GM12878 (cell line): ENCODE data around the gene PPARA. TPM values are rescaled to one million over a fixed set of nuclear protein-coding genes. Genes with fewer than 3 reads are reported as not detected.

Source experiments
- ATAC-seq: fragments of 200-7000 bp; cut with Tn5 transposase; 3 replicates; pipeline ENCODE4 v1.9.1; 2020; ENCODE audit warnings: mild to moderate bottlenecking, moderate library complexity
- BruUV-seq: library from RNA; stranded (reverse); fragments of 400-500 nt; replicated peaks from 2 replicates; lab custom pipeline; 2021; lab: Mats Ljungman, UMichigan
- CTCF ChIA-PET: fragments of 300-600 bp; sonication (Branson Sonifier 250); formaldehyde crosslinking; extraction: SDS; loops from one replicate; lab custom pipeline; 2021; ENCODE audit warnings: inconsistent platforms; lab: Yijun Ruan, JAX
- POLR2A ChIA-PET: fragments of 350-600 bp; formaldehyde crosslinking; extraction: SDS; loops from one replicate; lab custom pipeline; 2021; ENCODE audit warnings: inconsistent platforms; lab: Charles Lee
- RAD21 ChIA-PET: fragments of 300-600 bp; sonication (Branson Sonifier 250); formaldehyde crosslinking; loops from one replicate; lab custom pipeline; 2023; ENCODE audit warnings: antibody characterized with exemption; ENCODE audit not compliant: unreplicated experiment; lab: Charles Lee
- SMC1A ChIA-PET: fragments of 300-600 bp; sonication (Branson Sonifier 250); formaldehyde crosslinking; loops from one replicate; lab custom pipeline; 2023; ENCODE audit not compliant: unreplicated experiment, uncharacterized antibody; lab: Charles Lee
- DNase-seq: peaks from one replicate; pipeline ENCODE4 v3.0.0-alpha.2; 2011; ENCODE audit warnings: low read depth, low spot score
- FAIRE-seq: peaks from 3 replicates; lab custom pipeline; 2011; peaks lifted over from hg19 to GRCh38; lab: Jason Lieb, UNC
- H2AFZ ChIP-seq: 2 replicates; pipeline ENCODE4 v1.6.0; 2011; ENCODE audit warnings: low read depth, low read length, control low read depth; ENCODE audit not compliant: control insufficient read depth
- H3K27ac ChIP-seq: 2 replicates; pipeline ENCODE4 v1.5.1; 2011; ENCODE audit warnings: control low read depth; ENCODE audit not compliant: control insufficient read depth, insufficient read depth
- H3K27me3 ChIP-seq, 2 experiments: replicated peaks in 1 of 2; 2 replicates each; pipeline versions ENCODE4 v1.6.0 to v1.6.1; 2011; ENCODE audit warnings: low read length in 1 of 2; ENCODE audit not compliant: control insufficient read depth in 2 of 2, insufficient read depth in 2 of 2
- H3K36me3 ChIP-seq, 2 experiments: 2 replicates each; pipeline ENCODE4 v1.5.1; 2011; ENCODE audit warnings: low read length in 1 of 2; ENCODE audit not compliant: control insufficient read depth in 2 of 2, insufficient read depth in 2 of 2
- H3K4me1 ChIP-seq: 2 replicates; pipeline ENCODE4 v1.6.1; 2011; ENCODE audit warnings: mild to moderate bottlenecking, low read length, moderate library complexity, mixed read lengths; ENCODE audit not compliant: control insufficient read depth, insufficient read depth
- H3K4me2 ChIP-seq: 2 replicates; pipeline ENCODE4 v1.6.0; 2011; ENCODE audit warnings: control low read depth; ENCODE audit not compliant: control insufficient read depth, insufficient read depth
- H3K4me3 ChIP-seq: fragments of 200-600 bp; sonication (generic); 2 replicates; pipeline ENCODE4 v1.5.1; 2016
- H3K79me2 ChIP-seq: 2 replicates; pipeline ENCODE4 v1.6.0; 2011; ENCODE audit warnings: low read length; ENCODE audit not compliant: control insufficient read depth, insufficient read depth
- H3K9ac ChIP-seq: 2 replicates; pipeline ENCODE4 v1.8.0; 2011; ENCODE audit warnings: low read length, control low read depth, mixed read lengths; ENCODE audit not compliant: control insufficient read depth, insufficient read depth
- H3K9me3 ChIP-seq: replicated peaks from 3 replicates; pipeline ENCODE4 v1.5.1; 2011; ENCODE audit warnings: mild to moderate bottlenecking, low read length; ENCODE audit not compliant: control insufficient read depth, insufficient read depth
- H4K20me1 ChIP-seq: 2 replicates; pipeline ENCODE4 v1.6.0; 2011; ENCODE audit not compliant: control insufficient read depth, insufficient read depth
- HDAC6 ChIP-seq: fragments of 200-600 bp; sonication (generic); IDR thresholded peaks from one replicate; pipeline ENCODE4 v1.8.0; 2017; ENCODE audit warnings: antibody characterized with exemption; ENCODE audit not compliant: unreplicated experiment
- KLF5 ChIP-seq: fragments of 450-650 bp; IDR thresholded peaks from 2 replicates; pipeline ENCODE4 v1.6.1; 2014; ENCODE audit warnings: mild to moderate bottlenecking; ENCODE audit not compliant: partially characterized antibody
- LARP7 ChIP-seq: fragments of 450-650 bp; IDR thresholded peaks from 2 replicates; pipeline ENCODE4 v1.6.1; 2017; ENCODE audit warnings: mild to moderate bottlenecking
- MYC ChIP-seq: IDR thresholded peaks from 2 replicates; pipeline ENCODE4 v1.6.1; 2011; ENCODE audit warnings: mild to moderate bottlenecking, low read length, moderate library complexity, inconsistent platforms; ENCODE audit not compliant: insufficient read depth, insufficient replicate concordance, insufficient read length, severe bottlenecking
- SMARCA5 ChIP-seq: fragments of 450-650 bp; IDR thresholded peaks from 2 replicates; pipeline ENCODE4 v1.6.1; 2017; ENCODE audit warnings: mild to moderate bottlenecking
- STAT1 ChIP-seq: fragments of 450-650 bp; conservative IDR thresholded peaks from 2 replicates; pipeline ENCODE4 v1.6.1; 2014; ENCODE audit warnings: antibody characterized with exemption, mild to moderate bottlenecking
- TCF12 ChIP-seq: IDR thresholded peaks from 2 replicates; pipeline ENCODE4 v1.6.1; 2011; ENCODE audit warnings: low read depth, mild to moderate bottlenecking, low read length
- ZNF274 ChIP-seq: IDR thresholded peaks from one replicate; pipeline ENCODE4 v1.8.0; 2011; ENCODE audit not compliant: insufficient read length, insufficient read depth
- WGBS: methylation state at CpG from one replicate; pipeline ENCODE4 v1.1.6; 2016; ENCODE audit warnings: low lambda C conversion rate; ENCODE audit not compliant: insufficient replicate concordance, insufficient coverage; ENCODE audit errors: missing lambda C conversion rate; 5-methylcytosine and 5-hydroxymethylcytosine counted together
- in situ Hi-C: fragments of 300-500 bp; cut with MboI; formaldehyde crosslinking; loops from 9 replicates; pipeline ENCODE4 v1.14.3; 2018; ENCODE audit warnings: mixed read lengths
- intact Hi-C: fragments of 100-400 bp; cut with micrococcal nuclease; formaldehyde crosslinking; loops from one replicate; pipeline ENCODE4 v1.14.2; 2022; ENCODE audit not compliant: unreplicated experiment
- polyA plus RNA-seq, 11 experiments: library from polyadenylated mRNA; depleted of rRNA in 4 of 11; unstranded in 6 of 11; stranded (reverse) in 5 of 11; fragments of >200 nt; fragmentation: Nextera tagmentation in 4 of 11; fragmentation: Illumina TruSeq in 1 of 11; extraction: Ambion mirVana in 4 of 11; extraction: Trizol in 1 of 11; gene quantifications; 1 replicate in 1 of 11; 2 replicates in 10 of 11; pipeline versions ENCODE4 v1.2.1 to v1.2.3, GENCODE V29; 2011 to 2016; ENCODE audit warnings: inconsistent platforms in 2 of 11, missing spikeins in 2 of 11, low read depth in 1 of 11
- total RNA-seq, 4 experiments: library from RNA; depleted of rRNA in 3 of 4; stranded (reverse); fragments of >200 nt in 3 of 4; fragmentation: Illumina TruSeq in 1 of 4; extraction: Trizol in 1 of 4; gene quantifications; 2 replicates each; pipeline versions ENCODE4 v1.2.1 to v1.2.3, GENCODE V29; 2013 to 2021
- TF ChIP-seq, protein P1 (sequence below): fragments of 450-650 bp; IDR thresholded peaks from 2 replicates; pipeline ENCODE4 v1.6.1; 2017; ENCODE audit warnings: mild to moderate bottlenecking, moderate library complexity
- TF ChIP-seq, protein P2 (sequence below): IDR thresholded peaks from 2 replicates; pipeline ENCODE4 v1.6.1; 2011; ENCODE audit warnings: low read depth, low read length, improper control_type of control experiment, borderline replicate concordance
- TF ChIP-seq, protein P3 (sequence below): fragments of 450-650 bp; formaldehyde crosslinking; IDR thresholded peaks from 2 replicates; pipeline ENCODE4 v1.4.0; 2020; ENCODE audit warnings: mild to moderate bottlenecking, moderate library complexity

PPARA gene
- total and polyA plus RNA-seq, 10 of the 15 experiments (the other 5 are each of a cell fraction or from before 2014, with no cell fraction given): 0.72 to 10.4 (median 4.6) TPM

DNA sequence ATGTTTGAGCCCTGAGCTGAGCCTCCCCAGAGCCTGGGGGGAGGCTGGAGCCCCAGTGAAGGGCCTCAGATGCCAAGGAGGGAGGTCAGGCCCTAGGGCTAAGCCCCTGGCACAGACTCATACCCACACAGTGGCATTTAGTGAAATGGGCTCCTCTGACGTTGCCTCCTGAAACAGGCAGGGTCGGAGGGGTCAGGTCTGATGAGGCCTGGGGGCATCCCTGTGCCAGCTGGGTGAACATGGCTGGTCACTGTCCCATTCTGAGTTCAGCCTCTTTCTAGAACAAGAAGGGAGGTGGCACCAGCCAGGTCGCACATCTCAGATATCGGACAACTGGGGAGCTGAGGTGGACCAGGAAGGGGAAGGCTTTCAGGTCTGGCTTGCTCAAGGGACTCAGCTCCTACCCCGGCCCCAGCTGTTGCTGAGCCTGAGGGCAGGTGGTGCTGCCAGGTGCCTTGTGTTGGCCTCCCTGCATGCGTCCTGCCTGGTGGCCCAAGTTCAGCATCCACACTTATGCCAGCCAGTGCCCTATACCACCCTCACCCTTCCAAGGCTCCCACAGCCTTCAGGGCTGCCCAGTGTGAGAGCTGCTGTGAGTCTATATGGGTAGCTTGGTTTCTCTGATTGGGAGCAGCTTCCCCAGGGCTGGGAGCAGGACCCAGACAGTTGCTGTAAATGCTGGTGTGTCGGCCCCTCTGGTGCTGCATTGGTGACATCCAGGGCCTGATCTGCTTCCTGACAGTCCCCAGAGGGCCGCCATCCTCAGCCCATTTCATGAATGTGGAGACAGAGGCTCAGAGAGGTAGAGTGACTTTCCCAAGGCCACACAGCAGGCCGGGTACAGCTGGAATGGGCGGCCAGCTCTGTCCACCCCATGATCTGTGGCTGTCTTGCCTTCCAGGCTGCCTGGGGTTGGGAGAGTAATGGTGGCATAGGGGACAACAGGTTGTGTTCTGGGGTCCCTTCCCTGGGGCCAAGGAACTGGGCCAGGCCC is 32.8 kb upstream of the PPARA start:
- Histone ChIP-seq H3K9ac (no peak overlapping the region), H3K36me3 (no peaks in the 10 kb centered on the region), H3K27me3 (no peaks in the 10 kb centered on the region; a peak in 1 of 4 replicates), H3K4me3 (no peak overlapping the region), H3K4me2 (no peak overlapping the region), H3K79me2 (no peaks in the 10 kb centered on the region), H2AFZ (no peak overlapping the region), H3K27ac (no peak overlapping the region), H3K4me1 (no peaks in the 10 kb centered on the region), H3K9me3 (no peaks in the 10 kb centered on the region), H4K20me1 (no peaks in the 10 kb centered on the region; the same call in 1 of the 2 replicates)
- POLR2A ChIA-PET: no interaction called here
- SMC1A ChIA-PET: interaction anchor here (0.8 to 2.2 kb wide), 6 partner anchors 105 to 189 kb away, joined by 3 to 23 read pairs (median 4); no protein-coding TSS in a partner anchor
- CTCF ChIA-PET: interaction anchor here (0.8 to 7.4 kb wide), 15 partner anchors 27 to 470 kb away, joined by 3 to 109 read pairs (median 4); partner anchors contain the start of gene GTSE1
- WGBS: 46% methylated on average over 10 of the region's 10 CpGs
- intact Hi-C loops (no loop called here), in situ Hi-C loops (loop anchor here (5.0 kb wide), 1 partner anchor 105 kb away; no protein-coding TSS in a partner anchor)
- RAD21 ChIA-PET: interaction anchor here (0.6 to 4.3 kb wide), 6 partner anchors 81 to 121 kb away, joined by 3 to 88 read pairs (median 6); no protein-coding TSS in a partner anchor
- DNase-seq: no peak
- BruUV-seq: no TSS peak
- FAIRE-seq: no peak
- ATAC-seq: no peak
- no peak for TF ChIP-seq LARP7
- TF ChIP-seq KLF5: no peak
- no peak for TF ChIP-seq HDAC6
- no peak for TF ChIP-seq STAT1
- no peak for TF ChIP-seq TCF12
- no peak for TF ChIP-seq SMARCA5
- TF ChIP-seq MYC: no peak
- TF ChIP-seq, protein P1, sequence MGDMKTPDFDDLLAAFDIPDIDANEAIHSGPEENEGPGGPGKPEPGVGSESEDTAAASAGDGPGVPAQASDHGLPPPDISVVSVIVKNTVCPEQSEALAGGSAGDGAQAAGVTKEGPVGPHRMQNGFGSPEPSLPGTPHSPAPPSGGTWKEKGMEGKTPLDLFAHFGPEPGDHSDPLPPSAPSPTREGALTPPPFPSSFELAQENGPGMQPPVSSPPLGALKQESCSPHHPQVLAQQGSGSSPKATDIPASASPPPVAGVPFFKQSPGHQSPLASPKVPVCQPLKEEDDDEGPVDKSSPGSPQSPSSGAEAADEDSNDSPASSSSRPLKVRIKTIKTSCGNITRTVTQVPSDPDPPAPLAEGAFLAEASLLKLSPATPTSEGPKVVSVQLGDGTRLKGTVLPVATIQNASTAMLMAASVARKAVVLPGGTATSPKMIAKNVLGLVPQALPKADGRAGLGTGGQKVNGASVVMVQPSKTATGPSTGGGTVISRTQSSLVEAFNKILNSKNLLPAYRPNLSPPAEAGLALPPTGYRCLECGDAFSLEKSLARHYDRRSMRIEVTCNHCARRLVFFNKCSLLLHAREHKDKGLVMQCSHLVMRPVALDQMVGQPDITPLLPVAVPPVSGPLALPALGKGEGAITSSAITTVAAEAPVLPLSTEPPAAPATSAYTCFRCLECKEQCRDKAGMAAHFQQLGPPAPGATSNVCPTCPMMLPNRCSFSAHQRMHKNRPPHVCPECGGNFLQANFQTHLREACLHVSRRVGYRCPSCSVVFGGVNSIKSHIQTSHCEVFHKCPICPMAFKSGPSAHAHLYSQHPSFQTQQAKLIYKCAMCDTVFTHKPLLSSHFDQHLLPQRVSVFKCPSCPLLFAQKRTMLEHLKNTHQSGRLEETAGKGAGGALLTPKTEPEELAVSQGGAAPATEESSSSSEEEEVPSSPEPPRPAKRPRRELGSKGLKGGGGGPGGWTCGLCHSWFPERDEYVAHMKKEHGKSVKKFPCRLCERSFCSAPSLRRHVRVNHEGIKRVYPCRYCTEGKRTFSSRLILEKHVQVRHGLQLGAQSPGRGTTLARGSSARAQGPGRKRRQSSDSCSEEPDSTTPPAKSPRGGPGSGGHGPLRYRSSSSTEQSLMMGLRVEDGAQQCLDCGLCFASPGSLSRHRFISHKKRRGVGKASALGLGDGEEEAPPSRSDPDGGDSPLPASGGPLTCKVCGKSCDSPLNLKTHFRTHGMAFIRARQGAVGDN: no peak
- TF ChIP-seq ZNF274: no peak
- TF ChIP-seq, protein P2, sequence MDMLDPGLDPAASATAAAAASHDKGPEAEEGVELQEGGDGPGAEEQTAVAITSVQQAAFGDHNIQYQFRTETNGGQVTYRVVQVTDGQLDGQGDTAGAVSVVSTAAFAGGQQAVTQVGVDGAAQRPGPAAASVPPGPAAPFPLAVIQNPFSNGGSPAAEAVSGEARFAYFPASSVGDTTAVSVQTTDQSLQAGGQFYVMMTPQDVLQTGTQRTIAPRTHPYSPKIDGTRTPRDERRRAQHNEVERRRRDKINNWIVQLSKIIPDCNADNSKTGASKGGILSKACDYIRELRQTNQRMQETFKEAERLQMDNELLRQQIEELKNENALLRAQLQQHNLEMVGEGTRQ: no peak
- TF ChIP-seq, protein P3, sequence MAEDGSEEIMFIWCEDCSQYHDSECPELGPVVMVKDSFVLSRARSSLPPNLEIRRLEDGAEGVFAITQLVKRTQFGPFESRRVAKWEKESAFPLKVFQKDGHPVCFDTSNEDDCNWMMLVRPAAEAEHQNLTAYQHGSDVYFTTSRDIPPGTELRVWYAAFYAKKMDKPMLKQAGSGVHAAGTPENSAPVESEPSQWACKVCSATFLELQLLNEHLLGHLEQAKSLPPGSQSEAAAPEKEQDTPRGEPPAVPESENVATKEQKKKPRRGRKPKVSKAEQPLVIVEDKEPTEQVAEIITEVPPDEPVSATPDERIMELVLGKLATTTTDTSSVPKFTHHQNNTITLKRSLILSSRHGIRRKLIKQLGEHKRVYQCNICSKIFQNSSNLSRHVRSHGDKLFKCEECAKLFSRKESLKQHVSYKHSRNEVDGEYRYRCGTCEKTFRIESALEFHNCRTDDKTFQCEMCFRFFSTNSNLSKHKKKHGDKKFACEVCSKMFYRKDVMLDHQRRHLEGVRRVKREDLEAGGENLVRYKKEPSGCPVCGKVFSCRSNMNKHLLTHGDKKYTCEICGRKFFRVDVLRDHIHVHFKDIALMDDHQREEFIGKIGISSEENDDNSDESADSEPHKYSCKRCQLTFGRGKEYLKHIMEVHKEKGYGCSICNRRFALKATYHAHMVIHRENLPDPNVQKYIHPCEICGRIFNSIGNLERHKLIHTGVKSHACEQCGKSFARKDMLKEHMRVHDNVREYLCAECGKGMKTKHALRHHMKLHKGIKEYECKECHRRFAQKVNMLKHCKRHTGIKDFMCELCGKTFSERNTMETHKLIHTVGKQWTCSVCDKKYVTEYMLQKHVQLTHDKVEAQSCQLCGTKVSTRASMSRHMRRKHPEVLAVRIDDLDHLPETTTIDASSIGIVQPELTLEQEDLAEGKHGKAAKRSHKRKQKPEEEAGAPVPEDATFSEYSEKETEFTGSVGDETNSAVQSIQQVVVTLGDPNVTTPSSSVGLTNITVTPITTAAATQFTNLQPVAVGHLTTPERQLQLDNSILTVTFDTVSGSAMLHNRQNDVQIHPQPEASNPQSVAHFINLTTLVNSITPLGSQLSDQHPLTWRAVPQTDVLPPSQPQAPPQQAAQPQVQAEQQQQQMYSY (CRISPR knock-in tag): no peak
